Measurements from ENCODE around the gene FNDC5. TPM values are rescaled to one million over a fixed set of nuclear protein-coding genes. Genes with fewer than 3 reads are reported as not detected.

FNDC5 gene
- total and polyA plus RNA-seq, 10 of the 15 experiments (the other 5 are each of a cell fraction or from before 2014, with no cell fraction given), result 0.01 to 0.29 (median 0.19) TPM; not detected in 4

GRCh38 chr1:32917521-32917920 is 46.8 kb upstream of the FNDC5 start:
- Histone ChIP-seq H3K9me3 (replicated peaks; ENCODE audit: control insufficient read depth, insufficient read depth, low read length) (no peaks in the 10 kb centered on the region; the same call in 2 of the 3 replicates), H3K27ac (ENCODE audit: control insufficient read depth, insufficient read depth) (no peak overlapping the region), H3K4me2 (ENCODE audit: control insufficient read depth, insufficient read depth) (no peak overlapping the region), H3K4me1 (ENCODE audit: control insufficient read depth, insufficient read depth, low read length) (no peaks in the 10 kb centered on the region; the same call in 1 of the 2 replicates), H3K27me3 (replicated peaks in 1 of 2; ENCODE audit: control insufficient read depth in 2 of 2, insufficient read depth in 2 of 2, low read length in 1 of 2) (no peaks in the 10 kb centered on the region), H3K79me2 (ENCODE audit: control insufficient read depth, insufficient read depth, low read length) (no peaks in the 10 kb centered on the region), H2AFZ (ENCODE audit: control insufficient read depth, low read depth, low read length) (no peak overlapping the region), H4K20me1 (ENCODE audit: control insufficient read depth, insufficient read depth) (no peaks in the 10 kb centered on the region), H3K4me3 (no peak overlapping the region), H3K9ac (ENCODE audit: control insufficient read depth, insufficient read depth, low read length) (no peak overlapping the region), H3K36me3 (ENCODE audit: control insufficient read depth in 2 of 2, insufficient read depth in 2 of 2, low read length in 1 of 2) (no peaks in the 10 kb centered on the region)
- ATAC-seq, result peak; percentile 79
- 0 out of 4 replicates have a peak, but pooled peaks of 1 of the 2 experiments have one; percentile 8 for TF ChIP-seq IKZF2 (IDR thresholded peaks at IDR 0.05)
- peak; percentile 59 for TF ChIP-seq RUNX3 (IDR thresholded peaks at IDR 0.05; ENCODE audit: low read length)
- TF ChIP-seq ELK1 (IDR thresholded peaks at IDR 0.05; ENCODE audit: low read depth, low read length), result no peak
- ChIA-PET RAD21 (ENCODE audit: unreplicated experiment) (no interaction called here), CTCF (interaction anchor here (0.6 to 1.6 kb wide), 4 partner anchors 16 to 136 kb away, joined by 3 to 9 read pairs (median 6); no protein-coding TSS in a partner anchor), POLR2A (no interaction called here), SMC1A (ENCODE audit: uncharacterized antibody, unreplicated experiment) (no interaction called here)
- intact Hi-C loops (cut with micrococcal nuclease; ENCODE audit: unreplicated experiment), result no loop called here
- BruUV-seq (replicated peaks), result no TSS peak
- 1% methylated on average over 7 of the region's 7 CpGs for WGBS (ENCODE audit: insufficient coverage, insufficient replicate concordance, low lambda C conversion rate, missing lambda C conversion rate)
- DNase-seq (ENCODE audit: low read depth, low spot score), result no peak
- in situ Hi-C loops (cut with MboI), result no loop called here
- peak; percentile 41 for FAIRE-seq

- ChIA-PET POLR2A (no interaction called here), RAD21 (ENCODE audit: unreplicated experiment) (no interaction called here), CTCF (interaction anchor here (0.6 to 1.6 kb wide), 3 partner anchors 17 to 40 kb away, joined by 3 to 9 read pairs (median 8); no protein-coding TSS in a partner anchor), SMC1A (ENCODE audit: uncharacterized antibody, unreplicated experiment) (interaction anchor here (1.3 kb wide), 1 partner anchor 15 kb away, joined by 3 read pairs; no protein-coding TSS in a partner anchor)
- H2AFZ ChIP-seq (ENCODE audit: control insufficient read depth, low read depth, low read length), result no peak overlapping the region
- H4K20me1 ChIP-seq (ENCODE audit: control insufficient read depth, insufficient read depth), result no peaks in the 10 kb centered on the region
- FAIRE-seq (no peak), ATAC-seq (peak; percentile 68), DNase-seq (ENCODE audit: low read depth, low spot score) (no peak)
- no peaks in the 10 kb centered on the region for H3K36me3 ChIP-seq (ENCODE audit: control insufficient read depth in 2 of 2, insufficient read depth in 2 of 2, low read length in 1 of 2)
- no TSS peak for BruUV-seq (replicated peaks)
- no peak overlapping the region for H3K9ac ChIP-seq (ENCODE audit: control insufficient read depth, insufficient read depth, low read length)
- H3K4me3 ChIP-seq, result no peak overlapping the region
- intact Hi-C loops (cut with micrococcal nuclease; ENCODE audit: unreplicated experiment) (no loop called here), in situ Hi-C loops (cut with MboI) (no loop called here)
- 55% methylated on average over 12 of the region's 12 CpGs for WGBS (ENCODE audit: insufficient coverage, insufficient replicate concordance, low lambda C conversion rate, missing lambda C conversion rate)
- H3K27ac ChIP-seq (ENCODE audit: control insufficient read depth, insufficient read depth), result no peak overlapping the region
- H3K4me2 ChIP-seq (ENCODE audit: control insufficient read depth, insufficient read depth), result no peak overlapping the region
- no peaks in the 10 kb centered on the region for H3K27me3 ChIP-seq (replicated peaks in 1 of 2; ENCODE audit: control insufficient read depth in 2 of 2, insufficient read depth in 2 of 2, low read length in 1 of 2)
- H3K4me1 ChIP-seq (ENCODE audit: control insufficient read depth, insufficient read depth, low read length), result no peaks in the 10 kb centered on the region; the same call in 1 of the 2 replicates
- H3K79me2 ChIP-seq (ENCODE audit: control insufficient read depth, insufficient read depth, low read length), result no peaks in the 10 kb centered on the region
- H3K9me3 ChIP-seq (replicated peaks; ENCODE audit: control insufficient read depth, insufficient read depth, low read length), result no peaks in the 10 kb centered on the region; the same call in 2 of the 3 replicates
- TF ChIP-seq SRF (IDR thresholded peaks at IDR 0.05; ENCODE audit: low read depth in 2 of 2, low read length in 2 of 2) (no peak), MEF2B (IDR thresholded peaks at IDR 0.05; ENCODE audit: partially characterized antibody, poor library complexity, severe bottlenecking) (peak; percentile 45), CEBPZ (IDR thresholded peaks at IDR 0.05; ENCODE audit: low read depth, low read length) (no peak), RUNX3 (IDR thresholded peaks at IDR 0.05; ENCODE audit: low read length) (0 out of 2 replicates have a peak, but pooled peaks have one; percentile 14), RELB (IDR thresholded peaks at IDR 0.05; ENCODE audit: low read depth) (no peak), LARP7 (IDR thresholded peaks at IDR 0.05) (no peak)
These were observed 45.3 kb upstream of the FNDC5 start for GRCh38 chr1:32915766-32916706.

Data from GM12878 (cell line).